NCI-H2196 (cell line): ENCODE results near the gene SLC28A2.

Source experiments
- DNase-seq: peaks from one replicate; lab custom pipeline; 2025; ENCODE audit not compliant: unreplicated experiment; lab: John Stamatoyannopoulos, UW

Gene SLC28A2

DNA sequence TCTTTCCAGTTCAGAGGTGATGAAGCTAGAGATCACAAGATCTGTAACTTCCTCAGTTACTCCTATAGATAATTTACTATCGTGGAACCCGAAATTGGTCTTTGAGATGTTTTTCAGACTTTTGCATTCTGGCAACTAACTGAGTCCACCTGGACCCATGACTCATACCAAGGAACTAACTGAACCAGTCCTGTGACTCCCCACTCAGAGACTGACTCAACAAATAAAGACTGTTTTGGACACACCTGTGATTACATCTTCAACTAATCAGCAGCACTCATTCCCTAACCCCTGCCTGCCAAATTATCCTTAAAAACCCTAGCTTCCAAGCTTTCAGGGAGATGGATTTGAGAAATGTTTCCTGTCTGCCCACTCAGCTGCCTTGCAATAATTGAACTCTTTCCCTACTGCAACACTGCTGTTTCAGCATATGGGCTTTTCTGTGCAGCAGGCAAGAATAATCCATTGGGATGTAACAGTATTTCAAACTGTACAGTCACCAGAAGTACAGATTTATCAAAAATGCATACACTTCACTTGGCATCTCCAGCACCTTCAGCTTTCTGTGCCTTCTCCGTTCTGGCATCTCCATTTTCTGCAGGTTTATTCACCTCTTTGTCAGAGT, 68.7 kb downstream of the SLC28A2 start:
- DNase-seq: no peak

DNA sequence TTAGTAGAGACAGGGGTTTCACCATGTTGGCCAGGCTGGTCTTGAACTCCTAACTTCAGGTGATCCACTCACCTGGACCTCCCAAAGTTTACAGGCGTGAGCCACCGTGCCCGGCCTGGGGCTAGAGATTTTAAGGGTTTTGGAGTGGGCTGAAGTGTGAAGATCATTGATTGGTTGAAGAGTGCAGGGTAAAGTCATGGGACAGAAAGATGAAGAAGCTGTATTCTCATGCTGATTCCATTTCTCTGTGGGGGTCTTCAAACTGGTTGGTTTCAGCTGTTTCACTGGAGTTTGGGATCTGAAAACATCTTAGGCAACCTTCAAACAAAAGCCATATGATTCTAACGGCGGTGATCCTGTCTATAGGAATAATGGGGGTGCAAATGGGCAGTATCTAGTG, 74.2 kb downstream of the SLC28A2 start:
- DNase-seq: no peak

DNA sequence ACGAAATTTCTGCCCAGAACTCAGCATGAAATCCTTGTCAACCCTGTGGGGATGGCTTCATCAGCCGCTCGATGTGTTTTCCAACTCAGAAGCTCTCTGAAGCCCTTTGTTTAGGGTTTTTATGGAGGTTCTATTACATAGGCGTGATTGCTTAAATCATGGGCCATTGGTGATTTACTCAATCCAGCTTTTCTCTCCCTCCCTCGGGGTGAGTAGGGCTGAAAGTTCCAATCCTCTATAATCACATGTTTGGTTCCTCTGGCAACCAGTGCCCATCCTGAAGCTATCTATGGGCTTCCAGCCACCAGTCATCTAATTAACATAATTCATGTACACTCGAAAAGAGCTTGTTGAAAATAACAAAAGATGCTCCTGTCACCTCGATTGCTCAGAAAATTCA, 74.7 kb downstream of the SLC28A2 start:
- no peak for DNase-seq
